Breast epithelium (tissue), 4 donors: Measurements from ENCODE around the gene ALDH18A1. TPM values are rescaled to one million over a fixed set of nuclear protein-coding genes. Genes with fewer than 3 reads are reported as not detected.

ENCODE experiments used
- DNase-seq, 2 donors: peaks; one replicate each; pipeline ENCODE4 v3.0.0-alpha.2; 2019; ENCODE audit warnings: low spot score in 2 of 2
- H3K27ac ChIP-seq, 2 donors: fragments of 200-600 bp; sonication (generic) in 1 of 2; one replicate each; pipeline ENCODE4 v1.5.1; 2016 to 2019; ENCODE audit warnings: mild to moderate bottlenecking in 1 of 2
- H3K27me3 ChIP-seq, 2 donors: fragments of 200-600 bp; sonication (generic) in 1 of 2; one replicate each; pipeline versions ENCODE4 v1.5.1 to v1.6.0; 2017 to 2019; ENCODE audit warnings: control low read depth in 1 of 2, mild to moderate bottlenecking in 1 of 2
- H3K36me3 ChIP-seq: fragments of 200-600 bp; one replicate; pipeline ENCODE4 v1.5.1; 2019
- H3K4me1 ChIP-seq, 2 donors: fragments of 200-600 bp; sonication (generic); one replicate each; pipeline ENCODE4 v1.5.1; 2016 to 2019; ENCODE audit warnings: control low read depth in 1 of 2
- H3K4me3 ChIP-seq, 3 donors: fragments of 200-600 bp; sonication (generic); 1 replicate in 2 of 3; 2 replicates in 1 of 3; pipeline ENCODE4 v1.5.1; 2016 to 2019; ENCODE audit warnings: mild to moderate bottlenecking in 3 of 3, moderate library complexity in 2 of 3
- H3K9me3 ChIP-seq, 2 donors: fragments of 200-600 bp; sonication (generic) in 1 of 2; one replicate each; pipeline ENCODE4 v1.5.1; 2016 to 2019; ENCODE audit warnings: control low read depth in 1 of 2
- CTCF ChIP-seq, 3 donors: fragments of 450-650 bp; IDR thresholded peaks; one replicate each; pipeline ENCODE4 v1.5.1; 2016 to 2017; ENCODE audit warnings: antibody characterized with exemption in 3 of 3, mild to moderate bottlenecking in 3 of 3, moderate library complexity in 3 of 3
- POLR2A ChIP-seq: fragments of 450-650 bp; IDR thresholded peaks from one replicate; pipeline ENCODE4 v1.6.1; 2016; ENCODE audit warnings: antibody characterized with exemption, mild to moderate bottlenecking, moderate library complexity
- POLR2AphosphoS5 ChIP-seq, 3 donors: sonication (generic); formaldehyde crosslinking; IDR thresholded peaks; one replicate each; pipeline ENCODE4 v1.6.1; 2017; ENCODE audit warnings: antibody characterized with exemption in 3 of 3
- intact Hi-C: fragments of 100-400 bp; cut with DNase I; formaldehyde crosslinking; loops from one replicate; pipeline ENCODE4 v1.15.1; 2023; ENCODE audit warnings: low total_unique reads
- total RNA-seq, 3 donors: library from RNA; depleted of rRNA; stranded (reverse); fragments of >200 nt; gene quantifications; one replicate each; pipeline ENCODE4 v1.1.0, GENCODE V29; 2016

The ALDH18A1 gene
- total RNA-seq, 3 donors from 2014 or later, result 18.6 to 47.2 (median 38.2) TPM

- Histone ChIP-seq H3K27ac (no peak overlapping the region), H3K9me3 (no peaks in the 10 kb centered on the region), H3K27me3 (no peaks in the 10 kb centered on the region), H3K36me3 (no peaks in the 10 kb centered on the region), H3K4me1 (peaks cover 0 to 4% of the 10 kb centered on the region in 2 donors), H3K4me3 (no peak overlapping the region)
- intact Hi-C loops, result no loop called here
- TF ChIP-seq POLR2A (no peak), CTCF (IDR thresholded peaks at IDR 0.05) (no peak), POLR2AphosphoS5 (IDR thresholded peaks at IDR 0.05) (no peak)
- no peak for DNase-seq
Observed at GRCh38 chr10:95660283-95660682, 3.8 kb upstream of the ALDH18A1 start.

- Histone ChIP-seq H3K9me3 (no peaks in the 10 kb centered on the region), H3K27ac (peak overlapping the region in 1 of 2 donors; percentile 73), H3K27me3 (no peaks in the 10 kb centered on the region), H3K4me3 (peak overlapping the region; percentile 78 to 89 (median 85)), H3K4me1 (no peaks in the 10 kb centered on the region), H3K36me3 (no peaks in the 10 kb centered on the region)
- no peak for TF ChIP-seq CTCF (IDR thresholded peaks at IDR 0.05)
- no peak for TF ChIP-seq POLR2A
- no peak for TF ChIP-seq POLR2AphosphoS5 (IDR thresholded peaks at IDR 0.05)
- no peak for DNase-seq
- intact Hi-C loops, result no loop called here
Observed at GRCh38 chr10:95657250-95657649, 739 bp upstream of the ALDH18A1 start.

- DNase-seq, result no peak
- Histone ChIP-seq H3K36me3 (no peaks in the 10 kb centered on the region), H3K27ac (peak overlapping the region; percentile 73), H3K4me3 (peak overlapping the region; percentile 78 to 89 (median 85)), H3K4me1 (no peaks in the 10 kb centered on the region), H3K9me3 (no peaks in the 10 kb centered on the region), H3K27me3 (no peaks in the 10 kb centered on the region)
- no peak for TF ChIP-seq POLR2A
- TF ChIP-seq CTCF (IDR thresholded peaks at IDR 0.05), result no peak
- TF ChIP-seq POLR2AphosphoS5 (IDR thresholded peaks at IDR 0.05), result no peak
- intact Hi-C loops, result no loop called here
Observed at GRCh38 chr10:95655571-95656290, 780 bp downstream of the ALDH18A1 start.

- Histone ChIP-seq H3K27ac (no peak overlapping the region), H3K36me3 (no peaks in the 10 kb centered on the region), H3K4me1 (no peaks in the 10 kb centered on the region), H3K9me3 (no peaks in the 10 kb centered on the region), H3K4me3 (no peak overlapping the region), H3K27me3 (no peaks in the 10 kb centered on the region)
- intact Hi-C loops, result no loop called here
- DNase-seq, result no peak
- TF ChIP-seq POLR2A (no peak), CTCF (IDR thresholded peaks at IDR 0.05) (no peak)
Observed at GRCh38 chr10:95653895-95654294, 2.6 kb downstream of the ALDH18A1 start.

GRCh38 chr10:95651346-95652060, 5.0 kb downstream of the ALDH18A1 start:
- no peaks in the 10 kb centered on the region for H3K9me3 ChIP-seq
- H3K27ac ChIP-seq, result no peak overlapping the region
- no peaks in the 10 kb centered on the region for H3K27me3 ChIP-seq
- H3K4me3 ChIP-seq, result no peak overlapping the region
- intact Hi-C loops, result no loop called here
- no peak for DNase-seq
- H3K36me3 ChIP-seq, result no peaks in the 10 kb centered on the region
- no peaks in the 10 kb centered on the region for H3K4me1 ChIP-seq
- no peak for TF ChIP-seq POLR2AphosphoS5 (IDR thresholded peaks at IDR 0.05)
- no peak for TF ChIP-seq POLR2A
- TF ChIP-seq CTCF (IDR thresholded peaks at IDR 0.05), result no peak
